GM21390 (cell line): Measurements from ENCODE around the gene GGA2.
"Not testable (repeated sequence)": the region's sequence is repeated elsewhere in the genome, so short reads cannot be mapped to it uniquely, and the experiment has no call there.

Experiments
- ATAC-seq: cut with Tn5 transposase; IDR thresholded peaks from one replicate; pipeline ENCODE4 v1.9.1; 2021; ENCODE audit not compliant: unreplicated experiment

Gene GGA2

GRCh38 chr16:23510164-23510914 is at the start of gene GGA2:
Gene GGA2 (minus strand): TSS chr16:23510494. CDS start chr16:23510411, 83 bp downstream.
- ATAC-seq = peak; percentile 78

GRCh38 chr16:23557779-23558702 is 47.7 kb upstream of the GGA2 start:
- peak; percentile 2 for ATAC-seq

GRCh38 chr16:23556881-23557778 is 46.8 kb upstream of the GGA2 start, which contains the start of the genes EARS2 and UBFD1:
Gene EARS2 (minus strand): TSS chr16:23557350. CDS start chr16:23557343, 7 bp downstream.
Gene UBFD1 (plus strand): TSS chr16:23557727. CDS start chr16:23557743, 16 bp downstream.
- peak; percentile 87 for ATAC-seq

- ATAC-seq = no peak
These were observed 44.2 kb upstream of the GGA2 start for GRCh38 chr16:23554536-23554935.

- ATAC-seq = no peak
These were observed 41.9 kb upstream of the GGA2 start for GRCh38 chr16:23552161-23552560.

GRCh38 chr16:23549938-23550337 is 39.6 kb upstream of the GGA2 start:
- no peak for ATAC-seq

GRCh38 chr16:23544436-23544835 is 34.1 kb upstream of the GGA2 start:
- ATAC-seq = no peak

GRCh38 chr16:23540817-23541178 is 30.5 kb upstream of the GGA2 start:
- ATAC-seq = not testable (repeated sequence)

GRCh38 chr16:23539984-23540816 is 29.9 kb upstream of the GGA2 start:
- ATAC-seq = no peak

GRCh38 chr16:23538919-23539278 is 28.6 kb upstream of the GGA2 start:
- no peak for ATAC-seq

GRCh38 chr16:23537390-23537789 is 27.1 kb upstream of the GGA2 start:
- no peak for ATAC-seq

- no peak for ATAC-seq
These were observed 25.6 kb upstream of the GGA2 start for GRCh38 chr16:23535901-23536300.

GRCh38 chr16:23534868-23535860 is 24.9 kb upstream of the GGA2 start:
- ATAC-seq = no peak

- ATAC-seq = no peak
These were observed 22.2 kb upstream of the GGA2 start for GRCh38 chr16:23532448-23532847.

GRCh38 chr16:23530062-23530461 is 19.8 kb upstream of the GGA2 start:
- ATAC-seq = no peak

GRCh38 chr16:23528644-23529310 is 18.5 kb upstream of the GGA2 start:
- ATAC-seq = no peak

GRCh38 chr16:23527961-23528643 is 17.8 kb upstream of the GGA2 start:
- ATAC-seq = no peak

- no peak for ATAC-seq
These were observed 14.6 kb upstream of the GGA2 start for GRCh38 chr16:23524886-23525285.
